Glutamatergic neuron (in vitro differentiated cells): ENCODE measurements around the gene PRKAR1B. TPM values are rescaled to one million over a fixed set of nuclear protein-coding genes. Genes with fewer than 3 reads are reported as not detected.
A peak's percentile ranks its signal among the peaks of the same experiment; 100 is the strongest.
"Not testable (repeated sequence)": the region's sequence is repeated elsewhere in the genome, so short reads cannot be mapped to it uniquely, and the experiment has no call there.

ENCODE experiments used
- DNase-seq: peaks from one replicate; pipeline ENCODE4 v3.0.0; 2022
- H3K27ac Mint-ChIP-seq: one replicate; pipeline ENCODE4 v1.8.0; 2020; ENCODE audit warnings: mild to moderate bottlenecking, mixed read lengths, inconsistent platforms; ENCODE audit not compliant: unreplicated experiment
- H3K27me3 Mint-ChIP-seq: one replicate; pipeline ENCODE4 v1.8.0; 2020; ENCODE audit warnings: mild to moderate bottlenecking, moderate library complexity, mixed read lengths, inconsistent platforms; ENCODE audit not compliant: unreplicated experiment
- H3K36me3 Mint-ChIP-seq: one replicate; pipeline ENCODE4 v1.8.0; 2020; ENCODE audit warnings: mild to moderate bottlenecking, mixed read lengths, inconsistent platforms; ENCODE audit not compliant: unreplicated experiment
- H3K4me1 Mint-ChIP-seq: one replicate; pipeline ENCODE4 v1.8.0; 2020; ENCODE audit warnings: mild to moderate bottlenecking, low read depth, mixed read lengths, inconsistent platforms; ENCODE audit not compliant: unreplicated experiment
- H3K4me3 Mint-ChIP-seq: one replicate; pipeline ENCODE4 v1.8.0; 2020; ENCODE audit warnings: mild to moderate bottlenecking, mixed read lengths, inconsistent platforms; ENCODE audit not compliant: unreplicated experiment
- H3K9me3 Mint-ChIP-seq: one replicate; pipeline ENCODE4 v1.8.0; 2020; ENCODE audit warnings: mild to moderate bottlenecking, moderate library complexity, mixed read lengths, inconsistent platforms; ENCODE audit not compliant: unreplicated experiment
- CTCF ChIP-seq: fragments of 200-600 bp; sonication (generic); IDR thresholded peaks from one replicate; pipeline ENCODE4 v1.5.0; 2021; ENCODE audit not compliant: partially characterized antibody, unreplicated experiment
- total RNA-seq: library from RNA; stranded (reverse); fragmentation: NEBNext Ultra II Directional; extraction: Animal tissue kit (Norgen Biotek cat#: 25700); gene quantifications from one replicate; pipeline ENCODE4 v1.2.1, GENCODE V29; 2021; ENCODE audit not compliant: unreplicated experiment

Gene PRKAR1B
- total RNA-seq, 1 donor from 2014 or later = 12.8 TPM

- peaks cover 16% of the 10 kb centered on the region for H3K9me3 Mint-ChIP-seq
- H3K27me3 Mint-ChIP-seq = peaks cover 19% of the 10 kb centered on the region
- TF ChIP-seq CTCF = no peak
- no peak for DNase-seq
- peaks cover 12% of the 10 kb centered on the region for H3K4me1 Mint-ChIP-seq
- no peak overlapping the region for H3K4me3 Mint-ChIP-seq
- no peak overlapping the region for H3K27ac Mint-ChIP-seq
- H3K36me3 Mint-ChIP-seq = no peaks in the 10 kb centered on the region
These were observed 18.5 kb upstream of the PRKAR1B start for GRCh38 chr7:745431-746154.

DNA sequence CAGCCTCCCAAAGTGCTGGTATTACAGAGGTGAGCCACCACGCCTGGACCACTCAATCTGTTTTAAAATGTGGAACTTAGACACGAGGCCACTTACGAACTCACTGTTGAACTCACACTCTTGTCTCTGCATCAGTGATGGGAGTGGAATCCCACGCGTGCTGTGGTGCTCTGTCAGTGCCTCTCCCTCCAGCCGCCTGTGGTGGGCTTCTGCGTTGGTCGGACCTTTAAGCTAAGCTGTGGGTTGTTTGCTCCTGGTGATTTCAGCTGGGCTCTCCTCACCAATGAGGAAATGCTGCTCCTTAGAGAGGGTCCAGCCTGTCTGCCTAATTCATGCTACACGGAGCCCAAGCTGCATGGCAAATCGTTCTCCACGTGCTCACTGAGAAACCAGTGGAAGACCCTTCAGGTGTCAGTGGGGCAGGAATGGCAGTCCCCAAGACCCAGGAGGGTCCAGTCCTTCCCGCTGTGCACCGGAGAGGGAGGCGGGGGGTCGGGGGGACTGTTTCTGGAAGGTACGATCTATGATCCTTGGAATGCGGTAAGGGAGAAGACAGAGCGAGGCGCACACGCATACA lies 17.9 kb upstream of the PRKAR1B start:
- Mint-ChIP-seq H3K9me3 (peaks cover 9% of the 10 kb centered on the region), H3K27me3 (peaks cover 15% of the 10 kb centered on the region), H3K36me3 (no peaks in the 10 kb centered on the region), H3K4me3 (no peak overlapping the region), H3K27ac (no peak overlapping the region), H3K4me1 (peaks cover 7% of the 10 kb centered on the region)
- DNase-seq = no peak
- no peak for TF ChIP-seq CTCF

GRCh38 chr7:744128-744520 lies 17.0 kb upstream of the PRKAR1B start:
- H3K4me3 Mint-ChIP-seq, H3K27ac Mint-ChIP-seq, H3K36me3 Mint-ChIP-seq, DNase-seq, H3K4me1 Mint-ChIP-seq, H3K9me3 Mint-ChIP-seq: not testable (repeated sequence)
- H3K27me3 Mint-ChIP-seq = peaks cover 12% of the 10 kb centered on the region

GRCh38 chr7:743341-744127 lies 16.5 kb upstream of the PRKAR1B start:
- peak; percentile 3 for DNase-seq
- H3K27ac Mint-ChIP-seq, H3K4me3 Mint-ChIP-seq, H3K4me1 Mint-ChIP-seq, H3K9me3 Mint-ChIP-seq, H3K36me3 Mint-ChIP-seq: not testable (repeated sequence)
- H3K27me3 Mint-ChIP-seq = peaks cover 11% of the 10 kb centered on the region

DNA sequence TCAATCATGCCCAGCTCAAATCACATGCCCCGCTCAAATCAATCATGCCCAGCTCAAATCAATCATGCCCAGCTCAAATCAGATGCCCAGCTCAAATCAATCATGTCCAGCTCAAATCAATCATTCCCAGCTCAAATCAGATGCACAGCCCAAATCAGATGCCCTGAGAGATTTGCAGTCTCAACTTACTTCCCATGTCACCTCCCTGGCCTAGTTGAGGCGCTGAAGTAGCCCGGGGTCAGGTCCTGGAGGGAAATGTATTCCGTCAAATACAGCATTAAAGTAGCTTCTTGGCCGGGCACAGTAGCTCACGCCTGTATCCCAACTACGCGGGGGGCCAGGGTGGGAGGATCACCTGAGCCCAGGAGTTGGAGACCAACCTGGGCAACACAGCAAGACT lies 15.7 kb upstream of the PRKAR1B start:
- Mint-ChIP-seq H3K4me3 (no peak overlapping the region), H3K27ac (no peak overlapping the region), H3K27me3 (peaks cover 10% of the 10 kb centered on the region), H3K4me1 (peaks cover 5% of the 10 kb centered on the region), H3K9me3 (peaks cover 7% of the 10 kb centered on the region), H3K36me3 (no peaks in the 10 kb centered on the region)
- TF ChIP-seq CTCF = no peak
- DNase-seq = no peak

DNA sequence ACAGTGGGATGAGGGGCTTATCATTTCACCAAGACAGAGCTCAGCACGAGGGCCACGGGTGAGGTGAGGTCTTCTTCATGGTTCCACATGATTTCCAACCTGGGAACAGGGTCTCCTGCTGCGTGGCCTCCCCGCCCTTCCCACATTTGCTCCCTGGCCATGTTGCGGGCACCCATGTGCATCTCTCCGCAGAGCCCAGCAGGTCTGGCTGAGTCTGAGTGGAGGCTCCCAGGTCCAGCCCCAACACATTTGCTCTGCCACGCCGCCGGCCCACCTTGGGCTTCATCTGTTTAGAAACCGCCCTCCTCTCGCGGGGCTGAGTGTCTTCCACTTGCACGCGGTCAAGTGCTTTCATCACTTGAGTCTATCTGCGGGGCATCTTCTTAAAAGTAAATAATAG lies 14.8 kb upstream of the PRKAR1B start:
- DNase-seq = no peak
- H3K4me3 Mint-ChIP-seq = no peak overlapping the region
- TF ChIP-seq CTCF = no peak
- peaks cover 5% of the 10 kb centered on the region for H3K27me3 Mint-ChIP-seq
- peaks cover 5% of the 10 kb centered on the region for H3K4me1 Mint-ChIP-seq
- H3K9me3 Mint-ChIP-seq = peaks cover 6% of the 10 kb centered on the region
- H3K36me3 Mint-ChIP-seq = no peaks in the 10 kb centered on the region
- no peak overlapping the region for H3K27ac Mint-ChIP-seq
